SK-N-SH (cell line): ENCODE data around the gene KIF25. TPM values are rescaled to one million over a fixed set of nuclear protein-coding genes. Genes with fewer than 3 reads are reported as not detected.

Experiments
- CTCF ChIA-PET: fragments of 300-600, 350-600 bp; formaldehyde crosslinking; extraction: SDS; loops from one replicate; lab custom pipeline; 2021; lab: Yijun Ruan, JAX
- POLR2A ChIA-PET: fragments of 350-600 bp; sonication (Branson Sonifier 250); formaldehyde crosslinking; extraction: SDS; loops from one replicate; lab custom pipeline; 2020; ENCODE audit warnings: antibody characterized with exemption, inconsistent platforms; lab: Yijun Ruan, JAX
- DNase-seq: peaks from one replicate; pipeline ENCODE4 v3.0.0; 2012
- H2AFZ ChIP-seq: fragments of 200-600 bp; sonication (generic); 2 replicates; pipeline ENCODE4 v1.8.1; 2016; ENCODE audit warnings: antibody characterized with exemption, mild to moderate bottlenecking, low read depth
- H3F3A ChIP-seq: fragments of 200-600 bp; sonication (generic); replicated peaks from 2 replicates; pipeline ENCODE3; 2016; ENCODE audit warnings: antibody characterized with exemption, mild to moderate bottlenecking; ENCODE audit not compliant: insufficient read depth
- H3K27ac ChIP-seq, 2 experiments: fragments of 200-500 bp in 1 of 2; fragments of 200-600 bp in 1 of 2; sonication (Bioruptor generic) in 1 of 2; sonication (generic), shearing (Covaris generic) in 1 of 2; 2 replicates each; pipeline versions ENCODE4 v1.5.1 to v1.6.1; 2014 to 2016; ENCODE audit warnings: low read depth in 2 of 2, inconsistent platforms in 1 of 2, low read length in 1 of 2, mild to moderate bottlenecking in 1 of 2, mixed read lengths in 1 of 2
- H3K27me3 ChIP-seq: fragments of 200-600 bp; sonication (generic), shearing (Covaris generic); 2 replicates; pipeline ENCODE4 v1.6.1; 2016; ENCODE audit warnings: mixed run types; ENCODE audit not compliant: insufficient read depth
- H3K36me3 ChIP-seq, 2 experiments: fragments of 200-500 bp in 1 of 2; fragments of 200-600 bp in 1 of 2; sonication (Bioruptor generic) in 1 of 2; sonication (generic) in 1 of 2; replicated peaks in 1 of 2; 2 replicates each; pipeline versions ENCODE3 to v1.5.1; 2014 to 2016; ENCODE audit warnings: low read length in 1 of 2, mild to moderate bottlenecking in 1 of 2; ENCODE audit not compliant: insufficient read depth in 2 of 2, control insufficient read depth in 1 of 2
- H3K4me1 ChIP-seq, 2 experiments: fragments of 200-500 bp in 1 of 2; fragments of 200-600 bp in 1 of 2; sonication (Bioruptor generic) in 1 of 2; sonication (generic), shearing (Covaris generic) in 1 of 2; 2 replicates each; pipeline versions ENCODE4 v1.5.1 to v1.6.1; 2014 to 2016; ENCODE audit warnings: low read depth in 1 of 2, low read length in 1 of 2, mixed run types in 1 of 2; ENCODE audit not compliant: insufficient read depth in 2 of 2, control insufficient read depth in 1 of 2
- H3K4me2 ChIP-seq: fragments of 200-600 bp; sonication (generic), shearing (Covaris generic); 2 replicates; pipeline ENCODE4 v1.6.1; 2017; ENCODE audit warnings: mixed run types
- H3K4me3 ChIP-seq, 2 experiments: fragments of 200-500 bp in 1 of 2; fragments of 200-600 bp in 1 of 2; sonication (Bioruptor generic) in 1 of 2; sonication (generic), shearing (Covaris generic) in 1 of 2; 2 replicates each; pipeline versions ENCODE4 v1.5.1 to v1.8.1; 2014 to 2016; ENCODE audit warnings: low read depth in 2 of 2, inconsistent platforms in 1 of 2, low read length in 1 of 2, mild to moderate bottlenecking in 1 of 2, mixed read lengths in 1 of 2, moderate library complexity in 1 of 2
- H3K79me2 ChIP-seq: fragments of 200-600 bp; sonication (generic); 2 replicates; pipeline ENCODE4 v1.8.1; 2017; ENCODE audit warnings: mild to moderate bottlenecking; ENCODE audit not compliant: insufficient read depth
- H3K9ac ChIP-seq: fragments of 200-600 bp; sonication (generic); 2 replicates; pipeline ENCODE4 v1.6.1; 2017; ENCODE audit warnings: mixed run types
- H3K9me2 ChIP-seq: fragments of 200-600 bp; sonication (generic); 2 replicates; pipeline ENCODE4 v1.6.1; 2017; ENCODE audit warnings: mixed run types
- H3K9me3 ChIP-seq: fragments of 200-600 bp; sonication (generic); 2 replicates; pipeline ENCODE4 v1.6.1; 2017; ENCODE audit warnings: mixed run types, mild to moderate bottlenecking, moderate library complexity
- H4K20me1 ChIP-seq: fragments of 200-600 bp; sonication (generic); 2 replicates; pipeline ENCODE4 v1.6.1; 2017; ENCODE audit warnings: mild to moderate bottlenecking, mixed run types; ENCODE audit not compliant: insufficient read depth
- CHD2 ChIP-seq: fragments of 150-350 bp; IDR thresholded peaks from 2 replicates; pipeline ENCODE4 v1.6.1; 2018; ENCODE audit warnings: low read length; ENCODE audit not compliant: partially characterized antibody
- ELF1 ChIP-seq: IDR thresholded peaks from 2 replicates; pipeline ENCODE4 v1.4.0; 2012
- EZH2phosphoT487 ChIP-seq: fragments of 200-600 bp; sonication (generic); IDR thresholded peaks from 2 replicates; pipeline ENCODE4 v1.6.1; 2017; ENCODE audit warnings: low read depth, mixed run types, mild to moderate bottlenecking, antibody characterized with exemption, moderate library complexity, borderline replicate concordance
- FOXJ3 ChIP-seq: sonication (generic); formaldehyde crosslinking; IDR thresholded peaks from 2 replicates; pipeline ENCODE4 v1.5.1; 2020; ENCODE audit warnings: mild to moderate bottlenecking, missing genetic modification reagents
- FOXM1 ChIP-seq: IDR thresholded peaks from 2 replicates; pipeline ENCODE4 v1.4.0; 2012; ENCODE audit warnings: low read depth, mild to moderate bottlenecking
- JUND ChIP-seq: IDR thresholded peaks from 2 replicates; pipeline ENCODE4 v1.4.0; 2012
- MXI1 ChIP-seq: IDR thresholded peaks from 2 replicates; pipeline ENCODE4 v1.6.1; 2012; ENCODE audit warnings: mild to moderate bottlenecking, low read depth, low read length, improper control_type of control experiment
- NRF1 ChIP-seq: IDR thresholded peaks from 2 replicates; pipeline ENCODE4 v1.6.1; 2012; ENCODE audit warnings: low read depth, mild to moderate bottlenecking, low read length
- POLR2AphosphoS5 ChIP-seq: IDR thresholded peaks from 2 replicates; pipeline ENCODE4 v1.6.1; 2012; ENCODE audit warnings: low read depth, low read length
- RAD21 ChIP-seq: IDR thresholded peaks from 2 replicates; pipeline ENCODE4 v1.6.1; 2012; ENCODE audit warnings: mild to moderate bottlenecking, low read length
- RCOR1 ChIP-seq: fragments of 150-350 bp; IDR thresholded peaks from 2 replicates; pipeline ENCODE4 v1.6.1; 2017; ENCODE audit warnings: antibody characterized with exemption, low read length
- RFX5 ChIP-seq: IDR thresholded peaks from 2 replicates; pipeline ENCODE4 v1.6.1; 2012; ENCODE audit warnings: mild to moderate bottlenecking, improper control_type of control experiment, low read length
- SMC3 ChIP-seq: IDR thresholded peaks from 2 replicates; pipeline ENCODE4 v1.6.1; 2012; ENCODE audit warnings: low read depth, low read length, improper control_type of control experiment
- TCF12 ChIP-seq: IDR thresholded peaks from 2 replicates; pipeline ENCODE4 v1.4.0; 2012
- WGBS: methylation state at CpG from one replicate; pipeline ENCODE4 v1.1.6; 2017; ENCODE audit warnings: low lambda C conversion rate; 5-methylcytosine and 5-hydroxymethylcytosine counted together
- polyA plus RNA-seq, 3 experiments: library from polyadenylated mRNA; depleted of rRNA; stranded (reverse); fragments of >200 nt; gene quantifications; 2 replicates each; pipeline ENCODE4 v1.2.3, GENCODE V29; 2012
- TF ChIP-seq, protein P1 (sequence below): IDR thresholded peaks from 2 replicates; pipeline ENCODE4 v1.4.0; 2012; ENCODE audit warnings: low read depth
- TF ChIP-seq, protein P2 (sequence below): IDR thresholded peaks from 2 replicates; pipeline ENCODE4 v1.4.0; 2012; ENCODE audit warnings: low read depth, borderline replicate concordance

Gene KIF25
- polyA plus RNA-seq, 1 of the 3 experiments (the other 2 are of a cell fraction) = not detected

DNA sequence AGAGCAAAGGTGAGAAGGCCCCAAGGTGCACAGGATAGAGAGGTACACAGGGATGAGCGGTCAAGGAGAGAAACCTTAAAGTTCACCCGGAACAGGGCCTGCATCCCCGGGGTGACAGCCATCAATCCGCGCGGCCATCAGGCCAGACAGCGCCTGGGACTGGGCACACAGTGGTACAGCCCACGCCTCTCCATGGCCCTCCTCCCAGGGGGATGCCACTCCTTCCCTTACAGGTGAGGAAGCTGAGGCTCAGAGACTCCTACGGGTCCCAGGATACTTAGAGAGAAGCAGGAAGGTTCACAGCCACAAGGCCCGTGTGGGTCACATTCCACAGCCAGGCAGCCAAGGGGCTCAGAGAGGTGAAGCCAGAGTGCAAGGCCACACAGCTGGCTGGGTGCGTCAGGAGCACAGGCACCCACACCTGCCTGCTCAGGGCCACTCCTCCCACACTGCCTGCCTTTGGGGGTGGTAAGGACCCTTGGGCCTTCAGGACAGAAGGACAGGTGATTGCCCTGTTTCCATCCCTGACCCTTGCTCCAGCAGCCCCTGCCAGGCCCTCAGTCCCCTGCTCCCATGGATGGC, 66.8 kb downstream of the KIF25 start:
- H3K4me3 ChIP-seq = no peak overlapping the region
- H4K20me1 ChIP-seq = no peaks in the 10 kb centered on the region
- no peaks in the 10 kb centered on the region for H3K9me2 ChIP-seq
- H3K4me1 ChIP-seq = peaks cover 0 to 7% of the 10 kb centered on the region in 2 experiments; a peak in 1 of 4 replicates
- no peaks in the 10 kb centered on the region for H3K27me3 ChIP-seq
- H3K36me3 ChIP-seq = no peaks in the 10 kb centered on the region
- H3K27ac ChIP-seq = no peak overlapping the region
- H2AFZ ChIP-seq = no peak overlapping the region
- POLR2A ChIA-PET = no interaction called here
- CTCF ChIA-PET = no interaction called here
- no peaks in the 10 kb centered on the region for H3K9me3 ChIP-seq
- TF ChIP-seq, protein P1, sequence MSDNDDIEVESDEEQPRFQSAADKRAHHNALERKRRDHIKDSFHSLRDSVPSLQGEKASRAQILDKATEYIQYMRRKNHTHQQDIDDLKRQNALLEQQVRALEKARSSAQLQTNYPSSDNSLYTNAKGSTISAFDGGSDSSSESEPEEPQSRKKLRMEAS = no peak
- TF ChIP-seq MXI1 = no peak
- TF ChIP-seq RCOR1 = no peak
- no peak for TF ChIP-seq NRF1
- TF ChIP-seq EZH2phosphoT487 = no peak
- no peak for TF ChIP-seq SMC3
- TF ChIP-seq FOXJ3 (CRISPR knock-in tag) = no peak
- no peak for TF ChIP-seq RAD21
- no peak for DNase-seq
- H3F3A ChIP-seq = no peaks in the 10 kb centered on the region
- no peak overlapping the region for H3K9ac ChIP-seq
- no peak overlapping the region for H3K4me2 ChIP-seq
- 100% methylated on average over 2 of the region's 11 CpGs for WGBS
- H3K79me2 ChIP-seq = no peaks in the 10 kb centered on the region

DNA sequence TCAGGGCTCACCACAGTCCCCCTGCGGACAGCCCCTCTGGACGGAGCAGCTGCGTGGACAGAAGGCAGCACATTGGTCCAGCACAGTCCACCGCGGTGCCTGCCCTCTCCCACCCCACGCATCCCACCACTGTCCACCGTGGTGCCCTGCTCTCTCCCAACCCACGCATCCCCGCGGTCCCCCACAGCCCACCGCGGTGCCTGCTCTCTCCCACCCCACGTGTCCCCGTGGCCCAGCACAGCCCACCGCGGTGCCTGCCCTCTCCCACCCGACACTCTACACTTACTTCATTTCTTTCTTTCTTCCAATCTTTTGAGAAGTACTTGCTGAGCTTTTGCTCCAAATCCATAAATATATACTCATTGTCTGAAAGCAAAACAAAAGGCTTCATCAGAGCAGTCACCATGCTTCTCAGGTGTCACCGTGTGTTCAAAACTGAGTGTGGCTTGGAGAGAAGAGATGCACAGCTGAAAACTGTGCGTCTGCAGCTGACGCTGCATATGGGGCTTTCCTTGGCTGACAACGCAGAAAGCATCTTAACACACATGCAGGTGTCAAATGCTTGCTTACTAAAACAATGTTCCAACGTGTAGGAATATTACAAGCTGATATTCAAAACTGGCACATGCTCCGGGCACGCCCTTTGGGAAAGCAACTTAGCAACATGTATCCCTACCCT, 69.7 kb downstream of the KIF25 start:
- Histone ChIP-seq H3K4me2 (no peak overlapping the region), H2AFZ (no peak overlapping the region), H3K4me3 (no peak overlapping the region), H3F3A (no peaks in the 10 kb centered on the region), H3K79me2 (no peaks in the 10 kb centered on the region), H3K9me2 (no peaks in the 10 kb centered on the region), H3K9ac (no peak overlapping the region), H3K27me3 (no peaks in the 10 kb centered on the region), H4K20me1 (no peaks in the 10 kb centered on the region), H3K27ac (no peak overlapping the region), H3K9me3 (no peaks in the 10 kb centered on the region), H3K36me3 (no peaks in the 10 kb centered on the region), H3K4me1 (no peaks in the 10 kb centered on the region)
- ChIA-PET POLR2A (no interaction called here), CTCF (interaction anchor here (0.7 to 1.3 kb wide), 2 partner anchors 10 to 51 kb away, joined by 3 read pairs; no protein-coding TSS in a partner anchor)
- TF ChIP-seq JUND (no peak), EZH2phosphoT487 (no peak), RAD21 (no peak), RFX5 (no peak), POLR2AphosphoS5 (no peak), FOXM1 (no peak), CHD2 (no peak), TCF12 (no peak), ELF1 (no peak)
- TF ChIP-seq, protein P1 = no peak
- TF ChIP-seq, protein P2, sequence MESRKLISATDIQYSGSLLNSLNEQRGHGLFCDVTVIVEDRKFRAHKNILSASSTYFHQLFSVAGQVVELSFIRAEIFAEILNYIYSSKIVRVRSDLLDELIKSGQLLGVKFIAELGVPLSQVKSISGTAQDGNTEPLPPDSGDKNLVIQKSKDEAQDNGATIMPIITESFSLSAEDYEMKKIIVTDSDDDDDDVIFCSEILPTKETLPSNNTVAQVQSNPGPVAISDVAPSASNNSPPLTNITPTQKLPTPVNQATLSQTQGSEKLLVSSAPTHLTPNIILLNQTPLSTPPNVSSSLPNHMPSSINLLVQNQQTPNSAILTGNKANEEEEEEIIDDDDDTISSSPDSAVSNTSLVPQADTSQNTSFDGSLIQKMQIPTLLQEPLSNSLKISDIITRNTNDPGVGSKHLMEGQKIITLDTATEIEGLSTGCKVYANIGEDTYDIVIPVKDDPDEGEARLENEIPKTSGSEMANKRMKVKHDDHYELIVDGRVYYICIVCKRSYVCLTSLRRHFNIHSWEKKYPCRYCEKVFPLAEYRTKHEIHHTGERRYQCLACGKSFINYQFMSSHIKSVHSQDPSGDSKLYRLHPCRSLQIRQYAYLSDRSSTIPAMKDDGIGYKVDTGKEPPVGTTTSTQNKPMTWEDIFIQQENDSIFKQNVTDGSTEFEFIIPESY = no peak
- WGBS = 73% methylated on average over 24 of the region's 24 CpGs
- no peak for DNase-seq
